SK-N-SH (cell line): ENCODE measurements around the gene UBE2G1. TPM values are rescaled to one million over a fixed set of nuclear protein-coding genes. Genes with fewer than 3 reads are reported as not detected.

ENCODE experiments used
- CTCF ChIA-PET: fragments of 300-600, 350-600 bp; formaldehyde crosslinking; extraction: SDS; loops from one replicate; lab custom pipeline; 2021; lab: Yijun Ruan, JAX
- POLR2A ChIA-PET: fragments of 350-600 bp; sonication (Branson Sonifier 250); formaldehyde crosslinking; extraction: SDS; loops from one replicate; lab custom pipeline; 2020; ENCODE audit warnings: antibody characterized with exemption, inconsistent platforms; lab: Yijun Ruan, JAX
- DNase-seq: peaks from one replicate; pipeline ENCODE4 v3.0.0; 2012
- H2AFZ ChIP-seq: fragments of 200-600 bp; sonication (generic); 2 replicates; pipeline ENCODE4 v1.8.1; 2016; ENCODE audit warnings: antibody characterized with exemption, mild to moderate bottlenecking, low read depth
- H3F3A ChIP-seq: fragments of 200-600 bp; sonication (generic); replicated peaks from 2 replicates; pipeline ENCODE3; 2016; ENCODE audit warnings: antibody characterized with exemption, mild to moderate bottlenecking; ENCODE audit not compliant: insufficient read depth
- H3K27ac ChIP-seq, 2 experiments: fragments of 200-500 bp in 1 of 2; fragments of 200-600 bp in 1 of 2; sonication (Bioruptor generic) in 1 of 2; sonication (generic), shearing (Covaris generic) in 1 of 2; 2 replicates each; pipeline versions ENCODE4 v1.5.1 to v1.6.1; 2014 to 2016; ENCODE audit warnings: low read depth in 2 of 2, inconsistent platforms in 1 of 2, low read length in 1 of 2, mild to moderate bottlenecking in 1 of 2, mixed read lengths in 1 of 2
- H3K27me3 ChIP-seq: fragments of 200-600 bp; sonication (generic), shearing (Covaris generic); 2 replicates; pipeline ENCODE4 v1.6.1; 2016; ENCODE audit warnings: mixed run types; ENCODE audit not compliant: insufficient read depth
- H3K36me3 ChIP-seq, 2 experiments: fragments of 200-500 bp in 1 of 2; fragments of 200-600 bp in 1 of 2; sonication (Bioruptor generic) in 1 of 2; sonication (generic) in 1 of 2; replicated peaks in 1 of 2; 2 replicates each; pipeline versions ENCODE3 to v1.5.1; 2014 to 2016; ENCODE audit warnings: low read length in 1 of 2, mild to moderate bottlenecking in 1 of 2; ENCODE audit not compliant: insufficient read depth in 2 of 2, control insufficient read depth in 1 of 2
- H3K4me1 ChIP-seq, 2 experiments: fragments of 200-500 bp in 1 of 2; fragments of 200-600 bp in 1 of 2; sonication (Bioruptor generic) in 1 of 2; sonication (generic), shearing (Covaris generic) in 1 of 2; 2 replicates each; pipeline versions ENCODE4 v1.5.1 to v1.6.1; 2014 to 2016; ENCODE audit warnings: low read depth in 1 of 2, low read length in 1 of 2, mixed run types in 1 of 2; ENCODE audit not compliant: insufficient read depth in 2 of 2, control insufficient read depth in 1 of 2
- H3K4me2 ChIP-seq: fragments of 200-600 bp; sonication (generic), shearing (Covaris generic); 2 replicates; pipeline ENCODE4 v1.6.1; 2017; ENCODE audit warnings: mixed run types
- H3K4me3 ChIP-seq, 2 experiments: fragments of 200-500 bp in 1 of 2; fragments of 200-600 bp in 1 of 2; sonication (Bioruptor generic) in 1 of 2; sonication (generic), shearing (Covaris generic) in 1 of 2; 2 replicates each; pipeline versions ENCODE4 v1.5.1 to v1.8.1; 2014 to 2016; ENCODE audit warnings: low read depth in 2 of 2, inconsistent platforms in 1 of 2, low read length in 1 of 2, mild to moderate bottlenecking in 1 of 2, mixed read lengths in 1 of 2, moderate library complexity in 1 of 2
- H3K79me2 ChIP-seq: fragments of 200-600 bp; sonication (generic); 2 replicates; pipeline ENCODE4 v1.8.1; 2017; ENCODE audit warnings: mild to moderate bottlenecking; ENCODE audit not compliant: insufficient read depth
- H3K9ac ChIP-seq: fragments of 200-600 bp; sonication (generic); 2 replicates; pipeline ENCODE4 v1.6.1; 2017; ENCODE audit warnings: mixed run types
- H3K9me2 ChIP-seq: fragments of 200-600 bp; sonication (generic); 2 replicates; pipeline ENCODE4 v1.6.1; 2017; ENCODE audit warnings: mixed run types
- H3K9me3 ChIP-seq: fragments of 200-600 bp; sonication (generic); 2 replicates; pipeline ENCODE4 v1.6.1; 2017; ENCODE audit warnings: mixed run types, mild to moderate bottlenecking, moderate library complexity
- H4K20me1 ChIP-seq: fragments of 200-600 bp; sonication (generic); 2 replicates; pipeline ENCODE4 v1.6.1; 2017; ENCODE audit warnings: mild to moderate bottlenecking, mixed run types; ENCODE audit not compliant: insufficient read depth
- EP300 ChIP-seq, 2 experiments: IDR thresholded peaks; 2 replicates each; pipeline versions ENCODE4 v1.4.0 to v1.6.1; 2012; ENCODE audit warnings: borderline replicate concordance in 1 of 2, low read depth in 1 of 2, low read length in 1 of 2
- EZH2phosphoT487 ChIP-seq: fragments of 200-600 bp; sonication (generic); IDR thresholded peaks from 2 replicates; pipeline ENCODE4 v1.6.1; 2017; ENCODE audit warnings: low read depth, mixed run types, mild to moderate bottlenecking, antibody characterized with exemption, moderate library complexity, borderline replicate concordance
- FOXJ3 ChIP-seq: sonication (generic); formaldehyde crosslinking; IDR thresholded peaks from 2 replicates; pipeline ENCODE4 v1.5.1; 2020; ENCODE audit warnings: mild to moderate bottlenecking, missing genetic modification reagents
- GATA2 ChIP-seq: sonication (generic); formaldehyde crosslinking; IDR thresholded peaks from 2 replicates; pipeline ENCODE4 v1.5.0; 2020; ENCODE audit warnings: mild to moderate bottlenecking, missing genetic modification reagents
- IRF3 ChIP-seq: fragments of 150-350 bp; IDR thresholded peaks from 2 replicates; pipeline ENCODE4 v1.6.1; 2016; ENCODE audit warnings: mild to moderate bottlenecking, low read depth, low read length
- NFIC ChIP-seq: IDR thresholded peaks from 2 replicates; pipeline ENCODE4 v1.4.0; 2012; ENCODE audit warnings: borderline replicate concordance
- NRF1 ChIP-seq: IDR thresholded peaks from 2 replicates; pipeline ENCODE4 v1.6.1; 2012; ENCODE audit warnings: low read depth, mild to moderate bottlenecking, low read length
- RCOR1 ChIP-seq: fragments of 150-350 bp; IDR thresholded peaks from 2 replicates; pipeline ENCODE4 v1.6.1; 2017; ENCODE audit warnings: antibody characterized with exemption, low read length
- REST ChIP-seq: IDR thresholded peaks from 2 replicates; pipeline ENCODE4 v1.6.1; 2012; ENCODE audit warnings: mild to moderate bottlenecking, low read depth, low read length, moderate library complexity
- USF1 ChIP-seq: IDR thresholded peaks from 2 replicates; pipeline ENCODE4 v1.4.0; 2012; ENCODE audit warnings: low read depth, borderline replicate concordance
- USF2 ChIP-seq: fragments of 150-350 bp; IDR thresholded peaks from 2 replicates; pipeline ENCODE4 v1.6.1; 2017; ENCODE audit warnings: antibody characterized with exemption, low read length, low read depth, borderline replicate concordance
- WGBS: methylation state at CpG from one replicate; pipeline ENCODE4 v1.1.6; 2017; ENCODE audit warnings: low lambda C conversion rate; 5-methylcytosine and 5-hydroxymethylcytosine counted together
- polyA plus RNA-seq, 3 experiments: library from polyadenylated mRNA; depleted of rRNA; stranded (reverse); fragments of >200 nt; gene quantifications; 2 replicates each; pipeline ENCODE4 v1.2.3, GENCODE V29; 2012
- TF ChIP-seq, protein P1 (sequence below): IDR thresholded peaks from 2 replicates; pipeline ENCODE4 v1.4.0; 2012; ENCODE audit warnings: low read depth
- TF ChIP-seq, protein P2 (sequence below): fragments of 200-600 bp; sonication (generic); IDR thresholded peaks from 2 replicates; pipeline ENCODE4 v1.6.1; 2017; ENCODE audit warnings: antibody characterized with exemption, mild to moderate bottlenecking, moderate library complexity

Gene UBE2G1
- polyA plus RNA-seq, 1 of the 3 experiments (the other 2 are of a cell fraction): 23.2 TPM

DNA sequence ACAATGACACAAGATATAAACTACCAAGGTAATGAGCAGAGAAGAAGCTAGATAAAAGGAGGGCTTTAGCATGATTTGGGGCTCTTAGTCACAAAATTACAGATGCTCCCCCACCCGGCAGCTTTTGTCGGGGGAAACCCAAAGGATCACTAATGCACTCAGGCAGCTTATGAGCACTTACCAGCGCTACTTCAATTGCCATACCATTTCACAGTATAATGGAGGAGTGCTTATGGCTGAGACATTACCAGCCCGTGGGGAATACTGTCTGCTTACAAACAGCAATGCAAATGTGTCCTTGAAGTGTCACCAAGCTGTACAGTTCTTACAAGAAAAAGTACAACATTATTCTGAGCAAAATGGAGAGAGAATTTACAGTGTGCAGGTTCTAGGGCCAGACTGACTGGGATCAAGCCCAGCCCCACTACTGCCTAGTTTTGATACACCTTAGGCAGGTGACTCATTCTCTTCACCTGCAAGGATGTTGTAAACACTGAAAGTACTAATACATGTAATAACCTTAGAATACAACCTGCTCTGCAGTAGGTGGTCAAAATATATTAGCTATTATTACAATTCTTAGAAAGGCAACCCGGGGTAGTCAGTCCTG lies 119.0 kb downstream of the UBE2G1 start:
- TF ChIP-seq, protein P1, sequence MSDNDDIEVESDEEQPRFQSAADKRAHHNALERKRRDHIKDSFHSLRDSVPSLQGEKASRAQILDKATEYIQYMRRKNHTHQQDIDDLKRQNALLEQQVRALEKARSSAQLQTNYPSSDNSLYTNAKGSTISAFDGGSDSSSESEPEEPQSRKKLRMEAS: no peak
- TF ChIP-seq IRF3 (no peak), EZH2phosphoT487 (no peak), USF2 (no peak), FOXJ3 (no peak), NRF1 (no peak), EP300 (IDR thresholded peaks at IDR 0.05; ENCODE audit: borderline replicate concordance in 1 of 2, low read depth in 1 of 2, low read length in 1 of 2) (no peak), NFIC (no peak), USF1 (no peak), GATA2 (CRISPR knock-in tag) (no peak), REST (no peak), RCOR1 (no peak)
- TF ChIP-seq, protein P2, sequence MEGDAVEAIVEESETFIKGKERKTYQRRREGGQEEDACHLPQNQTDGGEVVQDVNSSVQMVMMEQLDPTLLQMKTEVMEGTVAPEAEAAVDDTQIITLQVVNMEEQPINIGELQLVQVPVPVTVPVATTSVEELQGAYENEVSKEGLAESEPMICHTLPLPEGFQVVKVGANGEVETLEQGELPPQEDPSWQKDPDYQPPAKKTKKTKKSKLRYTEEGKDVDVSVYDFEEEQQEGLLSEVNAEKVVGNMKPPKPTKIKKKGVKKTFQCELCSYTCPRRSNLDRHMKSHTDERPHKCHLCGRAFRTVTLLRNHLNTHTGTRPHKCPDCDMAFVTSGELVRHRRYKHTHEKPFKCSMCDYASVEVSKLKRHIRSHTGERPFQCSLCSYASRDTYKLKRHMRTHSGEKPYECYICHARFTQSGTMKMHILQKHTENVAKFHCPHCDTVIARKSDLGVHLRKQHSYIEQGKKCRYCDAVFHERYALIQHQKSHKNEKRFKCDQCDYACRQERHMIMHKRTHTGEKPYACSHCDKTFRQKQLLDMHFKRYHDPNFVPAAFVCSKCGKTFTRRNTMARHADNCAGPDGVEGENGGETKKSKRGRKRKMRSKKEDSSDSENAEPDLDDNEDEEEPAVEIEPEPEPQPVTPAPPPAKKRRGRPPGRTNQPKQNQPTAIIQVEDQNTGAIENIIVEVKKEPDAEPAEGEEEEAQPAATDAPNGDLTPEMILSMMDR: no peak
- TF ChIP-seq, all 33 proteins: peak for 0
- no peaks in the 10 kb centered on the region; a peak in 1 of 4 replicates for H3K4me1 ChIP-seq
- peaks cover 0 to 2% of the 10 kb centered on the region in 2 experiments for H3K36me3 ChIP-seq
- H3K9me2 ChIP-seq: no peaks in the 10 kb centered on the region
- H4K20me1 ChIP-seq: peaks cover 53% of the 10 kb centered on the region
- H3K79me2 ChIP-seq: peaks cover 98% of the 10 kb centered on the region
- no peak overlapping the region for H3K4me3 ChIP-seq
- no peaks in the 10 kb centered on the region for H3K9me3 ChIP-seq
- H3K27me3 ChIP-seq: no peaks in the 10 kb centered on the region
- no peak overlapping the region for H3K9ac ChIP-seq
- ChIA-PET POLR2A (interaction anchor here (0.5 to 0.6 kb wide), 2 partner anchors 124 to 706 kb away, joined by 4 to 8 read pairs; no protein-coding TSS in a partner anchor), CTCF (interaction anchor here (0.9 to 3.5 kb wide), 6 partner anchors 9 to 169 kb away, joined by 3 to 32 read pairs (median 3); no protein-coding TSS in a partner anchor)
- H2AFZ ChIP-seq: no peak overlapping the region
- H3F3A ChIP-seq: peaks cover 10% of the 10 kb centered on the region
- WGBS: 76% methylated on average over 5 of the region's 5 CpGs
- no peak overlapping the region for H3K27ac ChIP-seq
- DNase-seq: no peak
- no peak overlapping the region for H3K4me2 ChIP-seq
